Coronary artery (tissue), 2 donors: ENCODE results near the gene POLR3GL.
"Not testable (repeated sequence)": the region's sequence is repeated elsewhere in the genome, so short reads cannot be mapped to it uniquely, and the experiment has no call there.

Source experiments
- DNase-seq: peaks from one replicate; pipeline ENCODE4 v3.0.0-alpha.2; 2017; ENCODE audit warnings: low spot score
- H3K27ac ChIP-seq, 2 donors: fragments of 200-600 bp; sonication (generic); one replicate each; pipeline ENCODE4 v1.5.1; 2016 to 2019
- H3K4me3 ChIP-seq: fragments of 200-600 bp; sonication (generic); 2 replicates; pipeline ENCODE4 v1.5.1; 2016; ENCODE audit warnings: mild to moderate bottlenecking, moderate library complexity
- TF ChIP-seq, protein P1 (sequence below): fragments of 200-600 bp; sonication (generic); IDR thresholded peaks from one replicate; pipeline ENCODE4 v1.5.1; 2019; ENCODE audit warnings: antibody characterized with exemption

POLR3GL gene

GRCh38 chr1:145964328-145965118 is at the start of gene POLR3GL, which contains the start of gene ANKRD34A:
Gene POLR3GL, plus strand, starts transcription at chr1:145964690. Its CDS starts 10,176 bp downstream, at chr1:145974866.
Gene ANKRD34A, minus strand, starts transcription at chr1:145964575. Its CDS starts 2,816 bp downstream, at chr1:145961759.
- TF ChIP-seq, protein P1, sequence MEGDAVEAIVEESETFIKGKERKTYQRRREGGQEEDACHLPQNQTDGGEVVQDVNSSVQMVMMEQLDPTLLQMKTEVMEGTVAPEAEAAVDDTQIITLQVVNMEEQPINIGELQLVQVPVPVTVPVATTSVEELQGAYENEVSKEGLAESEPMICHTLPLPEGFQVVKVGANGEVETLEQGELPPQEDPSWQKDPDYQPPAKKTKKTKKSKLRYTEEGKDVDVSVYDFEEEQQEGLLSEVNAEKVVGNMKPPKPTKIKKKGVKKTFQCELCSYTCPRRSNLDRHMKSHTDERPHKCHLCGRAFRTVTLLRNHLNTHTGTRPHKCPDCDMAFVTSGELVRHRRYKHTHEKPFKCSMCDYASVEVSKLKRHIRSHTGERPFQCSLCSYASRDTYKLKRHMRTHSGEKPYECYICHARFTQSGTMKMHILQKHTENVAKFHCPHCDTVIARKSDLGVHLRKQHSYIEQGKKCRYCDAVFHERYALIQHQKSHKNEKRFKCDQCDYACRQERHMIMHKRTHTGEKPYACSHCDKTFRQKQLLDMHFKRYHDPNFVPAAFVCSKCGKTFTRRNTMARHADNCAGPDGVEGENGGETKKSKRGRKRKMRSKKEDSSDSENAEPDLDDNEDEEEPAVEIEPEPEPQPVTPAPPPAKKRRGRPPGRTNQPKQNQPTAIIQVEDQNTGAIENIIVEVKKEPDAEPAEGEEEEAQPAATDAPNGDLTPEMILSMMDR = no peak
- peak within 1 kb of the TSS; percentile 83 to 93 for H3K27ac ChIP-seq
- DNase-seq = peak; percentile 98
- H3K4me3 ChIP-seq = peak within 1 kb of the TSS; percentile 75

DNA sequence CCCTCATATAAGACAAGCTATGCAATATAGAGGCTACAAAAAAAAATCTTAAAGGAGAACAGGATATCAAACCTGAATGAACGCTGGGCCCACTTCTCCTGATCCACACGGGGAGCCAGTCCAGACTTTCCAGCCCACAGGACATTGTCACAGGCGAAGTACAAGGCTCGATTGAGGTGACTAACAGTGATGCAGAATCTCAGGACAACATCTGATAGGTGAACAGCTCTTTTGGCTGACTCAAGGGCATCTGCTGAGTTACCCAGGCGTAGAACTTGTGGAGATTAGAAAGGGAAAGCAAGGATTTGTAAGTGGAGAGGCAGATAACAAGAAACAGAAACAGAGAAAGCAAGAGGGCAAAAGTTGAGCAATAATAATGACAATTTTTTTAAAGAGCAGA is 47.7 kb upstream of the POLR3GL start:
- no peak overlapping the region for H3K4me3 ChIP-seq
- DNase-seq = no peak
- TF ChIP-seq, protein P1 = no peak
- no peak overlapping the region for H3K27ac ChIP-seq

DNA sequence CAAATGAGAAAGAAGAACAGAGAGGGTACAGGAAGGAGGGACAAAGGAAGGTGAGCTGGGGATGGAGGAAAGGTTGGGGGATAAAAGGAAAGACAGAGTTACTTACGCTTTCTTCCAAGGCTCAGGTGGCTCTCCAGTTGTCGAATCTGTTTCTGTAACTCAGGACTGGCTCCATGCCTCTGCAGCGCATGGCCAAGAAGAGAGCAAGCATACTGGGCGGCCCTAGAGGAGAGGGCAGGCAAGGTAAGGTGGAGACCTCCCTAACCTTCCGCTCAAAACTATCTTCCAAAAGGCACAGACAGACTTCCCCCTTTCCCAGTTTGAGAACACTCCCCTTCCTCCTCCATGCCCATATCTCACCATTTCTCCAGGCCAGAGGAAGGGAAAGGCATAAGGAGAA is 46.9 kb upstream of the POLR3GL start:
- Histone ChIP-seq H3K4me3 (peak overlapping the region; percentile 80), H3K27ac (peak overlapping the region in 1 of 2 donors; percentile 82)
- TF ChIP-seq, protein P1 = no peak
- no peak for DNase-seq

DNA sequence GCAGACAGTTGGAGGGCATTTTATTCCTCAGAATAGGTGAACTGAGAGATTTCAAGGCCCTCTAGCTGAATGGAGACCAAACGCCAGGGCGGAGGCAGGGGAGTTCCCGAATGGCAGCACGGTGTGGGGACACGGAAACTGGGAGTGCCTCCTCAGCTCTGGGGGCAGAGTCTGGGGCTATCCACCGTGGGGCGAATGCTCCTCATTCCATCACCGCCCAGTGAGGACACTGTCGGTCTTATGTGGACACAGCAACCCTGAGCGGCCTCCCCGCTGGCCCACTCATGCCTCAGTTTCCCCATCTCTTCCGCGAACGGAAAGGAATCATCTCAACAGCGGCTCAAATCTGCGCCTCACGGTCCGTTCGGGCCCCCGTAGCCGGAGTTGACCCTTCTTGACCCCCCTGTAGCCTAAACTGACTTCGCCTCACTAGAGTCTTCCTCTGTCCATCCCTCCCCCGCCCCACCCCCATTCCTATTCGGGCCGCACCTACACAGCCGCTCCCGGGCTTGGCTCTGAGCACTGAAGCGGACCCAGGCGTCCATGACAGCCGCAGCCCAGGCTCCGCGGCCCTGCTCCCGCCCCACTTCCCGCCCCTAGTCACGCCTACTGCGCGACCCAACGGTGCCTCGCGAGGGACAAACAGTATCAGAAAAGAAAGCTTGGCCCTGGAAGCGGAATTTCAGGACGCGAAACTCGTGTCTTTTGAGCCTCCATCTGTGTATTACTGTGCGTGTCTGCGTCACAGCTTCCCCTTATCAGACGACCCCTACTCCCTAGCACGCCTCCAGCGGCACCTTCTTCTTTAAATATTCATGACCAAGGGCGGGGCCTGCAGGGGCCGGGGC is 46.1 kb upstream of the POLR3GL start, which contains the start of gene PEX11B:
Gene PEX11B, minus strand, starts transcription at position 574 of the 848 bp plus-strand sequence. Its CDS starts 29 bp downstream, at position 545.
- H3K4me3 ChIP-seq = peak within 1 kb of the TSS; percentile 80
- TF ChIP-seq, protein P1 = no peak
- peak within 1 kb of the TSS; percentile 66 to 82 for H3K27ac ChIP-seq
- peak; percentile 92 for DNase-seq

- TF ChIP-seq, protein P1 = no peak
- H3K4me3 ChIP-seq = peak overlapping the region; percentile 80
- H3K27ac ChIP-seq = peak overlapping the region; percentile 66 to 82
- no peak for DNase-seq
Observed at GRCh38 chr1:145918992-145919939, 45.2 kb upstream of the POLR3GL start.

- not testable (repeated sequence) for DNase-seq, H3K4me3 ChIP-seq, H3K27ac ChIP-seq
Observed at GRCh38 chr1:145920297-145920696, 44.2 kb upstream of the POLR3GL start.
